Activated CD8-positive, alpha-beta memory T cell treated with anti-CD3 and anti-CD28 coated beads, Interleukin-2, amount 10 ng/mL, durations not matched to agents 7 days and 5 days (primary cell): Measurements from ENCODE around the gene COLEC12. TPM values are rescaled to one million over a fixed set of nuclear protein-coding genes. Genes with fewer than 3 reads are reported as not detected.

Experiments used
- ATAC-seq: fragments of 150-1000 bp; cut with Tn5 transposase; one replicate; pipeline ENCODE4 v1.10.0; 2021; ENCODE audit warnings: moderate library complexity
- CTCF ChIA-PET: fragments of 350-600 bp; sonication (Branson Sonifier 250); formaldehyde crosslinking; loops from one replicate; lab custom pipeline; 2021; ENCODE audit warnings: antibody characterized with exemption; lab: Charles Lee
- DNase-seq: peaks from one replicate; pipeline ENCODE4 v3.0.0-alpha.2; 2020
- H3K27ac Mint-ChIP-seq: one replicate; pipeline ENCODE4 v1.8.0; 2021; ENCODE audit warnings: mild to moderate bottlenecking, mixed read lengths
- H3K27me3 Mint-ChIP-seq: one replicate; pipeline ENCODE4 v1.8.0; 2021; ENCODE audit warnings: mixed read lengths
- H3K36me3 Mint-ChIP-seq: one replicate; pipeline ENCODE4 v1.8.0; 2021; ENCODE audit warnings: mild to moderate bottlenecking, mixed read lengths
- H3K4me1 Mint-ChIP-seq: one replicate; pipeline ENCODE4 v1.8.0; 2021; ENCODE audit warnings: mixed read lengths
- H3K4me3 Mint-ChIP-seq: one replicate; pipeline ENCODE4 v1.8.0; 2021; ENCODE audit warnings: mild to moderate bottlenecking, moderate library complexity, mixed read lengths
- H3K9me3 Mint-ChIP-seq: one replicate; pipeline ENCODE4 v1.8.0; 2022; ENCODE audit warnings: low read depth, mixed read lengths
- total RNA-seq, 2 experiments: library from RNA; stranded (reverse); gene quantifications; one replicate each; pipeline ENCODE4 v1.2.3, GENCODE V29; 2021

Gene COLEC12
- total RNA-seq, 2 experiments from 2014 or later: not detected

DNA sequence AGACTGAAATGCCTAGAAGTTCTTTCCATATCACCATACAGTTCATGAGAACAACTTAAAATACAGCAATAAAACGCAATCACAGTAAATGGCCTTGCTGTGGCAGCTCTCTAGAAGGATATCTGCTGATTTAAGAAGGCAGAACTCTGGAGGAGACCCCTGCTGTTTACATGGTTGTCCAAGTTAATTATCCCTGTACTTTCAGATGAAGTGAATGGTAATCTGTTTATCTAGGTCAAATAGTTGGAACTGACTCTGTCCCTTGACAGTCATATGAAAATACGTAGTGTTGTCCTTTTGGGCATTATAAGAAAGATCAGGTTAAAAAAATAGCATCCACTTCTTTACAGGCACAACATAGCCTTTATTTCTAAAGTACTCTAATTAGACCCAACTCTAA, 115.6 kb downstream of the COLEC12 start:
- ATAC-seq: no peak
- CTCF ChIA-PET: no interaction called here
- Mint-ChIP-seq H3K27me3 (peaks cover 27% of the 10 kb centered on the region), H3K4me3 (no peak overlapping the region), H3K36me3 (no peaks in the 10 kb centered on the region), H3K9me3 (no peaks in the 10 kb centered on the region), H3K27ac (no peak overlapping the region), H3K4me1 (peaks cover 4% of the 10 kb centered on the region)
- DNase-seq: no peak

GRCh38 chr18:383135-383534, 117.4 kb downstream of the COLEC12 start:
- Mint-ChIP-seq H3K4me1 (peaks cover 2% of the 10 kb centered on the region), H3K4me3 (no peak overlapping the region), H3K27ac (no peak overlapping the region), H3K36me3 (no peaks in the 10 kb centered on the region), H3K9me3 (no peaks in the 10 kb centered on the region), H3K27me3 (peaks cover 22% of the 10 kb centered on the region)
- DNase-seq (no peak), ATAC-seq (no peak)
- CTCF ChIA-PET: no interaction called here

DNA sequence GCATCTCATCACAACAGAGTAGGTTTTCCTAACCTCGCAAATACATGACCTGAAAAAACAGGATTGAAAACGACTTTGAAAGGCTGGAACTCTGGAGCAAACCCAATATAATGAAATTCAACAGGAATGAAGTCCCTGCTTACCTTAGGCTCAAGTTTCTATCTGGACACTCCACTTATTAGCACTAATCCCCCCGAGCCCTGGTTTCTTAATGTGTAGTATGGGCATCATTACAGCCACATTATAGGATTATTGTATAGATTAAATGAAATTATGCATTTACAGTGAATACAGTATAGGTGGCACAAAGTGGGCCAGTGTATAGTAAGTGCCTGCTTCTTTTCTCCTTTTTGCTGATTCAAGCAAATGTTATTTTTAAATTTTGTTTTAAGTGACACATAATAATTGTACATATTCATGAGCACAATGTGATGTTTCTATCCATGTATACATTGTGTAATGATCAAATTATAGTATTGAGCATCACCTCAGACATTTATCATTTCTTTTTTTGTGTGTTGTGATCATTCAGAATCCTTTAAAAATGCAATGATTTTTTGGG, 118.0 kb downstream of the COLEC12 start:
- DNase-seq (no peak), ATAC-seq (no peak)
- CTCF ChIA-PET: no interaction called here
- H3K36me3 Mint-ChIP-seq: no peaks in the 10 kb centered on the region
- H3K4me3 Mint-ChIP-seq: no peak overlapping the region
- H3K9me3 Mint-ChIP-seq: no peaks in the 10 kb centered on the region
- no peak overlapping the region for H3K27ac Mint-ChIP-seq
- peaks cover 22% of the 10 kb centered on the region for H3K27me3 Mint-ChIP-seq
- peaks cover 2% of the 10 kb centered on the region for H3K4me1 Mint-ChIP-seq

DNA sequence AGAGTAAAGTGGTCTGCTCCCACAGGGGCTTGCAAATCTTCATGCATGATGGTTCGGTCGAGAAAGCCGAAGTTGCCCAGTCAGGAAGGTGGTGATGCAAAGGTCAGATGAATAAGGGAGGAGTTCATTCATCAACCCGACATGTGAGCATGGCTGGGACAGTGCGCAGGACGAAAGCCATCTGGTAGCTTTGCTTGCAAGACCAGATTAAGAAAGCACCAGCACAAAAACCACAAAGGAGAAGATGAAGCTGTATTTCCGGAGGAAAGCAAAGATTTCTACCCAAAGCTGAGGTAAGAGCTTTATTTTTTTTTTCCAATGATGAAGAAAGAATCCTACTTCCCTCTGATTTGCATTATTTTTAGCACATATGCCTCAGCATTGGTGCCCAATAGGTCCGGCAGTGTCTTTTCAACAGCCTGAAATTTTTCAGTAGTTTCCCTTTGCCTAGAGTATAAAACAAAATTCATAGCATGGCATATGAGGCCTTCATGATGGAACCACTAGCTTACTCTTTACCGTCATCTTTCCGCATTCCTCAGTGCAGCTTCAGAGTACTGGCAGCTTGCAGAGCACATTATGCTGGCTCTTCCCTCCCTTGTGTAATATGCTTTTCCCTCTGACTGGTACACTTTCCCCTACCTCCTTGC, 120.7 kb downstream of the COLEC12 start:
- H3K27ac Mint-ChIP-seq: no peak overlapping the region
- H3K27me3 Mint-ChIP-seq: peaks cover 15% of the 10 kb centered on the region
- ATAC-seq: no peak
- CTCF ChIA-PET: no interaction called here
- H3K9me3 Mint-ChIP-seq: no peaks in the 10 kb centered on the region
- no peak overlapping the region for H3K4me3 Mint-ChIP-seq
- H3K4me1 Mint-ChIP-seq: peaks cover 2% of the 10 kb centered on the region
- H3K36me3 Mint-ChIP-seq: no peaks in the 10 kb centered on the region
- DNase-seq: no peak

DNA sequence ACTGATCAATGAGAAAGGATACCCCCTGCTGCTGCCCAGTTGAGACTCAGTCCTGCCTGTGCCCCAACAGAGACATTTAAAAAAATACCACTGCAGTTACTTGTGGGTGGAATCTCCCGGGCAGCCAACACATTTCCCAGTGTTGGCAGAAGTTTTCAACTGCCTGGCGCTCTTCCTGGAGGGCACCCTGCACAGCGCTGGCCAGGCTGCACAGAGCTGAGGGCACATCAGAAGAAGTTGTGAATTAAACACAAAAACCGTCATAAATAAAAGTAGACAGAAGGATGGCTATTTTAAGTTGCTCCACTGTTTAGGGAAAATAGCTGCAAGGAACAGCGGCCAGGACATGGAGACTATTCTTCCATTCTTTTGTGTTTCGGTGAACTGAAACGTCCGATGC, 122.4 kb downstream of the COLEC12 start:
- H3K4me1 Mint-ChIP-seq: peaks cover 2% of the 10 kb centered on the region
- DNase-seq (no peak), ATAC-seq (no peak)
- H3K4me3 Mint-ChIP-seq: no peak overlapping the region
- peaks cover 9% of the 10 kb centered on the region for H3K27me3 Mint-ChIP-seq
- H3K9me3 Mint-ChIP-seq: no peaks in the 10 kb centered on the region
- no peaks in the 10 kb centered on the region for H3K36me3 Mint-ChIP-seq
- CTCF ChIA-PET: no interaction called here
- H3K27ac Mint-ChIP-seq: no peak overlapping the region

DNA sequence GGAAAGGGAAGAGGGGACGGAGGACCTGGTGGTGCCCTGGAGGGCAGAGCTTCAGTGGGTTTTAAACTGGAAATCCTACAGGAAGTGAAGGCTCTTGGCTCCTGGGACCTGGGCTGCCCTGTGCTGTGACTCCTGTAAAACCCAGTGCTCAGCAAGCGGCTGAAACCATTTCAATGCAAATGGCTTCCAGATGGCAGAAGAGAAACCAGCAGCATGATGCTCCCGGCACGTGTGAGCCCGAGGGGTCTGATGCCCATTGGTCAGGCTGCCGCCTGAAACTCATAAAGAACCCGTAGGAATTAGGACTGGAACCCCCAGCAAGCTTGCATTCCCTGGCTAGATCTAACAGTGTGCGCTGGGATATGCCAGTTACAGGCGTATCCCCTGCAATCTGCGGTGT, 123.4 kb downstream of the COLEC12 start:
- CTCF ChIA-PET: no interaction called here
- Mint-ChIP-seq H3K27ac (no peak overlapping the region), H3K27me3 (peaks cover 9% of the 10 kb centered on the region), H3K4me1 (peaks cover 2% of the 10 kb centered on the region), H3K4me3 (no peak overlapping the region), H3K9me3 (no peaks in the 10 kb centered on the region), H3K36me3 (no peaks in the 10 kb centered on the region)
- DNase-seq: no peak
- ATAC-seq: no peak

- H3K9me3 Mint-ChIP-seq: no peaks in the 10 kb centered on the region
- ATAC-seq: no peak
- peaks cover 6% of the 10 kb centered on the region for H3K27me3 Mint-ChIP-seq
- H3K4me3 Mint-ChIP-seq: no peak overlapping the region
- CTCF ChIA-PET: no interaction called here
- peaks cover 2% of the 10 kb centered on the region for H3K4me1 Mint-ChIP-seq
- no peak for DNase-seq
- H3K27ac Mint-ChIP-seq: no peak overlapping the region
- H3K36me3 Mint-ChIP-seq: no peaks in the 10 kb centered on the region
These were observed 124.2 kb downstream of the COLEC12 start for GRCh38 chr18:376311-376710.

GRCh38 chr18:374721-375168, 125.8 kb downstream of the COLEC12 start:
- Mint-ChIP-seq H3K27me3 (peaks cover 8% of the 10 kb centered on the region), H3K27ac (no peak overlapping the region), H3K9me3 (no peaks in the 10 kb centered on the region), H3K36me3 (no peaks in the 10 kb centered on the region), H3K4me1 (peaks cover 2% of the 10 kb centered on the region), H3K4me3 (no peak overlapping the region)
- CTCF ChIA-PET: no interaction called here
- ATAC-seq: no peak
- no peak for DNase-seq

DNA sequence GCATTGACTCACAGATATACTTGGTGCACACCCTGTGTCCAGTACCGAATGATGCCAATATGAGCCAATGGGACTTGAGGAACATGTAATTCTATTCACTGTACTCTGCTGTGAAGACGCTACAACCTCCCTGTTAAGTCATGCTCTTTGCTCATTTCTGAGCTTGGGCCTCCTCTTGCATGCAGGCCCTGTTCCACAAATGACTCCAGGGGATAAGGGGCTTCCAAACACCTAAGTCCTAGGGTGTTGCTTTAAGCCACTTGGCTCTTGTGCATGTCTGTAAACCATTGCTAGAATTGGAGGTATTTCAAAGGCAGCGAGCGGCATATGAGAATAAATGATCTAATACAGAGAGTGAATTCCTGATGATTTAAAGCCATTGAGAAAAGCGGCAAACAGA, 126.7 kb downstream of the COLEC12 start:
- Mint-ChIP-seq H3K27ac (no peak overlapping the region), H3K4me1 (no peaks in the 10 kb centered on the region), H3K27me3 (peaks cover 3% of the 10 kb centered on the region), H3K36me3 (no peaks in the 10 kb centered on the region), H3K4me3 (no peak overlapping the region), H3K9me3 (no peaks in the 10 kb centered on the region)
- no peak for ATAC-seq
- no peak for DNase-seq
- CTCF ChIA-PET: no interaction called here

DNA sequence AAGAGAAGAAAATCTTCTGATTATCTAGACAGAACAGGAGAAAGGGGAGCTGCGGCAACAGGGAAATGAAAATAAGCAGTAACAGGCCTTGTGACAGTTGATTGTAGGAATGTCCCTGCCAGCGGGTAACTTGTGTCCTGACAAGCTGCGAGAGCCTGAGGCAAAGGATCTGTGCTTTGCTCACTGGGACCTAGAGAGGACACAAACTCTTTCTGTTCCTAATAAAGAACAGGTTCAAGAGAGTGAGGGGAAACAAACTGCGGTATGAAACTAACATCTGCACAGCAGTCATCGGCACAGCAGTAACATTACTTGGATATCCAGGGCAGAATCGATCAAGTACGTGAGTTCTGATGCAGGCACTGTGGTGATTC, 128.9 kb downstream of the COLEC12 start:
- no peak overlapping the region for H3K27ac Mint-ChIP-seq
- DNase-seq: no peak
- no peaks in the 10 kb centered on the region for H3K4me1 Mint-ChIP-seq
- ATAC-seq: no peak
- CTCF ChIA-PET: interaction anchor here (1.3 kb wide), 1 partner anchor 8 kb away, joined by 3 read pairs; no protein-coding TSS in a partner anchor
- H3K9me3 Mint-ChIP-seq: no peaks in the 10 kb centered on the region
- H3K27me3 Mint-ChIP-seq: peaks cover 3% of the 10 kb centered on the region
- no peak overlapping the region for H3K4me3 Mint-ChIP-seq
- no peaks in the 10 kb centered on the region for H3K36me3 Mint-ChIP-seq

- no peak overlapping the region for H3K27ac Mint-ChIP-seq
- CTCF ChIA-PET: interaction anchor here (1.3 kb wide), 1 partner anchor 8 kb away, joined by 3 read pairs; no protein-coding TSS in a partner anchor
- no peak for DNase-seq
- no peaks in the 10 kb centered on the region for H3K9me3 Mint-ChIP-seq
- peaks cover 3% of the 10 kb centered on the region for H3K27me3 Mint-ChIP-seq
- H3K36me3 Mint-ChIP-seq: no peaks in the 10 kb centered on the region
- no peaks in the 10 kb centered on the region for H3K4me1 Mint-ChIP-seq
- ATAC-seq: no peak
- H3K4me3 Mint-ChIP-seq: no peak overlapping the region
These were observed 129.5 kb downstream of the COLEC12 start for GRCh38 chr18:370751-371608.

DNA sequence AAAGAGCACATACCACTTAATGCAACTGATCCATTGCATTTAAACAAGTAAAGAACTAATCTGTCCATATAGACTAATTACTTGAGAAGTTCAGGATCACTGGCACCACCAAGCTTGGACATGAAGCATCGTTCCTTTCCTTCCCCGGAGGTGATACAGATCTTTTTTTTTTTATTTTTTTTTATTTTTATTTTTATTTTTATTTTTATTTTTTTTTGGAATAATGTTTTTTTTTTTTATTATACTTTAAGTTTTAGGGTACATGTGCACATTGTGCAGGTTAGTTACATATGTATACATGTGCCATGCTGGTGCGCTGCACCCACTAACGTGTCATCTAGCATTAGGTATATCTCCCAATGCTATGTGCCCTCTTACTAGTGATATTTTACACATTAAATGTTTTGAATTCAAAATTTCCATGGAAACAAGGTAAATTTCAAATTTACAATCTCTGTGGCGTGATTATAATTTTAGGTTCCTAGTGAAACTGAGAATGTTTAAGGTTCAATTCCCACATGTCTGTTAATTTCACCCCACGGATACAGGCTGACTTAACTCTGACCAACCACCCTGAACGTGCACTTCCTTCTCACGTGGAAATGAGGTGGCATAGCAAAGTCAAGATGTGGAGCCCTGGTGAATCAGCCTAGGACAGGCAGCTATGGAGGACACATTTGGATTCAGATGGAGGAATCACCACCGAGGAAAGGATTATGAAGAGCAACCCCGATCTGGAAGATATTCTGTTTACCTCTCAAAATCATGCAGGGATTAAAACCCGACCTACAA, 131.1 kb downstream of the COLEC12 start:
- no peak for DNase-seq
- CTCF ChIA-PET: no interaction called here
- Mint-ChIP-seq H3K36me3 (no peaks in the 10 kb centered on the region), H3K4me3 (no peak overlapping the region), H3K27me3 (peaks cover 3% of the 10 kb centered on the region), H3K27ac (no peak overlapping the region), H3K9me3 (no peaks in the 10 kb centered on the region), H3K4me1 (no peaks in the 10 kb centered on the region)
- ATAC-seq: no peak

DNA sequence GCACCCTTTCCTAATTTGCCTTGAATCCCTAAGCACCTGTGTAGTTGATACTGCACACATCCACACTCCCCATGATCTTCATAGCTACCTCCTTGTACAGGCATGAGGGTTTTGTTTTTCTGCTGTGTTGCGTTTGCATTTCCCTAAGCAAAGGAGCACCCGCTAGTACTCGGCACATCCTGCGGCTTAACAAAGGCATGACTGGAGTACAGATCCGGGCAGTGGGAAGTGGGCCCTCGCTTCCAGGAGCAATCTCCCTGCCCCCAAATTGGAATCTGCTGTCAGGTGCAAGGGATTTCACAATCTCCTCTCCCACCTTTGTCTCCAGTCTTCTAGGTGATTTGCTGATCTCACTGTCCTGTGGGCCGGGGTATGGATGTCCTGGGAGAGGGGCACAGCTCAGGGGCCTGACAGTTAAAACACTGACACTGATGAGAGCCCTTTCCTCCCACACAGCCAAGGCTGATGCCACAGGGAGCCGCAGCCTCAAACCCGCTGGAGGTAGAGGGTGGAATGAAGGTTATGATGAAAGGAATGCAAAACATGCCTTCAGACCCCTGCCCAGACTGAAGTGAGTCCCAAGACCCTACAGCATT, 133.9 kb downstream of the COLEC12 start:
- H3K27ac Mint-ChIP-seq: no peak overlapping the region
- no peaks in the 10 kb centered on the region for H3K36me3 Mint-ChIP-seq
- peaks cover 5% of the 10 kb centered on the region for H3K27me3 Mint-ChIP-seq
- ATAC-seq: no peak
- DNase-seq: no peak
- H3K4me3 Mint-ChIP-seq: no peak overlapping the region
- H3K4me1 Mint-ChIP-seq: no peaks in the 10 kb centered on the region
- CTCF ChIA-PET: no interaction called here
- H3K9me3 Mint-ChIP-seq: no peaks in the 10 kb centered on the region
